Thyroid gland (tissue), 4 donors: Measurements from ENCODE around the gene ZNF615.

ENCODE experiments used
- CTCF ChIP-seq, 6 experiments: fragments of 200-600 bp in 3 of 6; fragments of 450-650 bp in 3 of 6; sonication (generic) in 3 of 6; IDR thresholded peaks; one replicate each; pipeline ENCODE4 v1.5.1; 2016 to 2019; ENCODE audit warnings: antibody characterized with exemption in 6 of 6, mild to moderate bottlenecking in 2 of 6, inconsistent platforms in 1 of 6, moderate library complexity in 1 of 6
- POLR2A ChIP-seq, 2 donors: fragments of 450-650 bp; IDR thresholded peaks; one replicate each; pipeline ENCODE4 v1.6.1; 2017; ENCODE audit warnings: antibody characterized with exemption in 2 of 2, mild to moderate bottlenecking in 2 of 2, moderate library complexity in 1 of 2

- TF ChIP-seq POLR2A (IDR thresholded peaks at IDR 0.05) (no peak), CTCF (IDR thresholded peaks at IDR 0.05) (no peak)
Observed at GRCh38 chr19:51977346-51977745, 30.7 kb downstream of the ZNF615 start.
